ENCODE measurements around the gene TENT5C. TPM values are rescaled to one million over a fixed set of nuclear protein-coding genes. Genes with fewer than 3 reads are reported as not detected.

TENT5C gene
- total RNA-seq: 0.32 and 0.54 TPM in 2 replicates

GRCh38 chr1:117605774-117606648, at the start of gene TENT5C:
Gene TENT5C, plus strand, starts transcription at chr1:117606048. Its CDS starts 16,821 bp downstream, at chr1:117622869.

Other genes starting within 250 kb of the TENT5C start
- gene MAN1A2, start 238.6 kb upstream of the TENT5C start, total RNA-seq: 19.7 and 25.1 TPM in 2 replicates

All from cardiac atrium fibroblast (primary cell).